Gastrocnemius medialis (tissue), 4 donors: ENCODE data around the gene PELO.

Experiments used
- POLR2A ChIP-seq, 2 donors: fragments of 450-650 bp; IDR thresholded peaks; one replicate each; pipeline ENCODE4 v1.6.1; 2017; ENCODE audit warnings: antibody characterized with exemption in 2 of 2, mild to moderate bottlenecking in 2 of 2, moderate library complexity in 2 of 2
- TF ChIP-seq, protein P1 (sequence below), 5 experiments: fragments of 450-650 bp in 3 of 5; fragments of 200-600 bp in 2 of 5; sonication (generic) in 2 of 5; IDR thresholded peaks in 4 of 5; conservative IDR thresholded peaks in 1 of 5; 1 replicate in 4 of 5; 2 replicates in 1 of 5; pipeline ENCODE4 v1.5.1; 2016 to 2019; ENCODE audit warnings: antibody characterized with exemption in 5 of 5, mild to moderate bottlenecking in 3 of 5, moderate library complexity in 3 of 5

DNA sequence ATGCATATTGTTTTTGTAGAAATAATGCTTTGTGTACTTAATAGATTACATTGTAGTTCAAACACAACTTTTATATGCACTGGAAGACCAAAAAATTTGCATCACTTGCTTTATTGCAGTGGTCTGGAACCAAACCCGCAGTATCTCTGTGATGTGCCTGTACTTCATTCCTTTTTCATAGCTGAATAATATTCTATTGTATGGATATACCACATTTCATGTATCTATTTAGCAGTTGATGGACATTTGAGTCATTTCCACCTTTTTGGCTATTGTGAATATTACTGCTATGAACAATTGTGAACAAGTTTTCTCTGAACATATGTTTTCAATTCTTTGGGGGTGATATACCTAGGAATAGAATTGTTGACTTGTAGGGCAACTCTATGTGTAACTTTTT lies 40.1 kb downstream of the PELO start:
- TF ChIP-seq, protein P1, sequence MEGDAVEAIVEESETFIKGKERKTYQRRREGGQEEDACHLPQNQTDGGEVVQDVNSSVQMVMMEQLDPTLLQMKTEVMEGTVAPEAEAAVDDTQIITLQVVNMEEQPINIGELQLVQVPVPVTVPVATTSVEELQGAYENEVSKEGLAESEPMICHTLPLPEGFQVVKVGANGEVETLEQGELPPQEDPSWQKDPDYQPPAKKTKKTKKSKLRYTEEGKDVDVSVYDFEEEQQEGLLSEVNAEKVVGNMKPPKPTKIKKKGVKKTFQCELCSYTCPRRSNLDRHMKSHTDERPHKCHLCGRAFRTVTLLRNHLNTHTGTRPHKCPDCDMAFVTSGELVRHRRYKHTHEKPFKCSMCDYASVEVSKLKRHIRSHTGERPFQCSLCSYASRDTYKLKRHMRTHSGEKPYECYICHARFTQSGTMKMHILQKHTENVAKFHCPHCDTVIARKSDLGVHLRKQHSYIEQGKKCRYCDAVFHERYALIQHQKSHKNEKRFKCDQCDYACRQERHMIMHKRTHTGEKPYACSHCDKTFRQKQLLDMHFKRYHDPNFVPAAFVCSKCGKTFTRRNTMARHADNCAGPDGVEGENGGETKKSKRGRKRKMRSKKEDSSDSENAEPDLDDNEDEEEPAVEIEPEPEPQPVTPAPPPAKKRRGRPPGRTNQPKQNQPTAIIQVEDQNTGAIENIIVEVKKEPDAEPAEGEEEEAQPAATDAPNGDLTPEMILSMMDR (IDR thresholded peaks at IDR 0.05 in 4 of 5, conservative IDR thresholded peaks at IDR 0.05 in 1 of 5), result no peak
- TF ChIP-seq POLR2A (IDR thresholded peaks at IDR 0.05), result no peak
